ENCODE data around the gene JAKMIP1.

DNA sequence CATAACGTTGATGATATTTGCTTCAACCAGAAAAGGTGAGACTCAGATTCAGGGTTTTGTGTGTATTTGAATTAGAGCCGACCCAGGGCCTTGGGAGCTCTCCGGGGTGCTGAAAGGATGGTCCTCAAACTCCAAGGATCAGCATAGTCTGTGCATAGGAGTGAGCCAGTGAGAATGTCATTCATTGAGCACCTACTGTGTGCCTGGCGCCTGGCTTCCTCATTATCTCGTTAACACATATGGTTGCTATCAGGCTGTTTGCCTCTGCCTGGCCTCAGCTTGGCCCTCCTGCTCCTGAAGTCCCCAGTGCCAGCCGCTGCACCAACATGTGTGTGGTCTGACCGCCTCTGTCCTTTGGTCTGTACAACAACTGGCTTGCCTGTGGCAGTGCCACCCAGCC lies 25.1 kb upstream of the JAKMIP1 start:
- TF ChIP-seq, protein P1, sequence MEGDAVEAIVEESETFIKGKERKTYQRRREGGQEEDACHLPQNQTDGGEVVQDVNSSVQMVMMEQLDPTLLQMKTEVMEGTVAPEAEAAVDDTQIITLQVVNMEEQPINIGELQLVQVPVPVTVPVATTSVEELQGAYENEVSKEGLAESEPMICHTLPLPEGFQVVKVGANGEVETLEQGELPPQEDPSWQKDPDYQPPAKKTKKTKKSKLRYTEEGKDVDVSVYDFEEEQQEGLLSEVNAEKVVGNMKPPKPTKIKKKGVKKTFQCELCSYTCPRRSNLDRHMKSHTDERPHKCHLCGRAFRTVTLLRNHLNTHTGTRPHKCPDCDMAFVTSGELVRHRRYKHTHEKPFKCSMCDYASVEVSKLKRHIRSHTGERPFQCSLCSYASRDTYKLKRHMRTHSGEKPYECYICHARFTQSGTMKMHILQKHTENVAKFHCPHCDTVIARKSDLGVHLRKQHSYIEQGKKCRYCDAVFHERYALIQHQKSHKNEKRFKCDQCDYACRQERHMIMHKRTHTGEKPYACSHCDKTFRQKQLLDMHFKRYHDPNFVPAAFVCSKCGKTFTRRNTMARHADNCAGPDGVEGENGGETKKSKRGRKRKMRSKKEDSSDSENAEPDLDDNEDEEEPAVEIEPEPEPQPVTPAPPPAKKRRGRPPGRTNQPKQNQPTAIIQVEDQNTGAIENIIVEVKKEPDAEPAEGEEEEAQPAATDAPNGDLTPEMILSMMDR (IDR thresholded peaks at IDR 0.05; ENCODE audit: poor library complexity, severe bottlenecking), result no peak
- TF ChIP-seq EZH2 (IDR thresholded peaks at IDR 0.05; ENCODE audit: borderline replicate concordance, insufficient read depth, low read length, poor library complexity, severe bottlenecking) (no peak), SMC3 (conservative IDR thresholded peaks at IDR 0.05; ENCODE audit: poor library complexity) (no peak), RAD21 (conservative IDR thresholded peaks at IDR 0.05) (no peak), POLR2AphosphoS5 (IDR thresholded peaks at IDR 0.05) (no peak), TAF1 (IDR thresholded peaks at IDR 0.05; ENCODE audit: low read depth) (no peak), EP300 (conservative IDR thresholded peaks at IDR 0.05; ENCODE audit: poor library complexity, severe bottlenecking) (no peak)

Measured in neural cell (in vitro differentiated cells).